Mucosa of descending colon (tissue), 3 donors: ENCODE data around the gene PFDN5. TPM values are rescaled to one million over a fixed set of nuclear protein-coding genes. Genes with fewer than 3 reads are reported as not detected.

Source experiments
- ATAC-seq: fragments of 200-7000 bp; cut with Tn5 transposase; one replicate; pipeline ENCODE4 v1.9.1; 2020; ENCODE audit warnings: mild to moderate bottlenecking, moderate library complexity
- DNase-seq, 3 donors: peaks; one replicate each; pipeline ENCODE4 v3.0.0-alpha.2; 2020
- H3K36me3 ChIP-seq: fragments of 200-600 bp; one replicate; pipeline ENCODE4 v1.8.0; 2021; ENCODE audit warnings: low read depth, mild to moderate bottlenecking
- H3K4me1 ChIP-seq: fragments of 200-600 bp; one replicate; pipeline ENCODE4 v1.8.0; 2021; ENCODE audit warnings: low read depth, mild to moderate bottlenecking
- H3K4me3 ChIP-seq: fragments of 200-600 bp; one replicate; pipeline ENCODE4 v1.8.0; 2021; ENCODE audit warnings: mild to moderate bottlenecking
- H3K9me3 ChIP-seq: fragments of 200-600 bp; one replicate; pipeline ENCODE4 v1.8.0; 2021; ENCODE audit warnings: mild to moderate bottlenecking
- CTCF ChIP-seq: fragments of 200-600 bp; IDR thresholded peaks from one replicate; pipeline ENCODE4 v1.8.0; 2022; ENCODE audit warnings: antibody characterized with exemption, mild to moderate bottlenecking
- intact Hi-C, 2 donors: fragments of 100-400 bp; cut with DNase I in 1 of 2; cut with micrococcal nuclease in 1 of 2; formaldehyde crosslinking; loops; one replicate each; pipeline versions ENCODE4 v1.11.0 to v1.11.1; 2022; cut with DNase I, micrococcal nuclease
- long read RNA-seq, 2 donors: library from polyadenylated mRNA; unstranded; transcript quantifications; one replicate each; pipeline ENCODE4 v2.0.0, GENCODE V29; 2019 to 2021
- total RNA-seq, 3 donors: library from RNA; stranded (reverse); fragmentation: NEBNext Ultra II Directional in 2 of 3; extraction: Animal tissue kit (Norgen Biotek cat#: 25700) in 2 of 3; gene quantifications; one replicate each; pipeline versions ENCODE4 v1.2.1 to v1.2.4, GENCODE V29; 2021 to 2023
- donor health status: DM: no; HTN: no; CAD: no; lungs with moderate emphysema.
- donor health status: DM: no; HTN: no; CAD: no.
- donor health status: DM: no; HTN: yes; CAD: no.

PFDN5 gene
- total RNA-seq, result 100 to 1,000 TPM; 262 to 390 (median 268) TPM
- long read RNA-seq, donor 1, transcript PFDN5-214 (6 exons, 847 nt), result major isoform, 160 of 209 reads
- long read RNA-seq, donor 1, transcript PFDN5-203 (4 exons, 478 nt), result minor isoform, 24 of 209 reads
- long read RNA-seq, donor 1, partial matches to known transcripts, result 2 of 209 reads
- long read RNA-seq, donor 1, other reads (novel, unspliced or antisense), result 16 of 209 reads
- long read RNA-seq, donor 2, transcript PFDN5-214 (6 exons, 847 nt), result major isoform, 152 of 200 reads
- long read RNA-seq, donor 2, transcript PFDN5-203 (4 exons, 478 nt), result minor isoform, 17 of 200 reads
- long read RNA-seq, donor 2, partial matches to known transcripts, result 1 of 200 reads
- long read RNA-seq, donor 2, other reads (novel, unspliced or antisense), result 28 of 200 reads

GRCh38 chr12:53295070-53295890, at the start of gene PFDN5:
Gene PFDN5 (plus strand): TSS chr12:53295542. CDS start chr12:53295568, 26 bp downstream.
- Histone ChIP-seq H3K36me3 (no peaks in the 10 kb centered on the region), H3K4me1 (peaks cover 17% of the 10 kb centered on the region), H3K9me3 (no peaks in the 10 kb centered on the region), H3K4me3 (peak within 1 kb of the TSS; percentile 37)
- DNase-seq (peak; percentile 90 to 94 (median 90)), ATAC-seq (peak; percentile 90)
- TF ChIP-seq CTCF, result no peak
- intact Hi-C loops, result no loop called here

- H3K4me3 ChIP-seq, result peak overlapping the region; percentile 81
- DNase-seq (peak; percentile 79 to 88 (median 88)), ATAC-seq (peak; percentile 92)
- TF ChIP-seq CTCF, result peak; percentile 22
- no peaks in the 10 kb centered on the region for H3K9me3 ChIP-seq
- intact Hi-C loops, result loop anchor here in 1 of 2 donors (5.0 kb wide), 1 partner anchor 39 kb away; no protein-coding TSS in a partner anchor
- peaks cover 13% of the 10 kb centered on the region for H3K4me1 ChIP-seq
- H3K36me3 ChIP-seq, result no peaks in the 10 kb centered on the region
These were observed 43.6 kb upstream of the PFDN5 start for GRCh38 chr12:53251477-53252348.

GRCh38 chr12:53252349-53252916, 42.9 kb upstream of the PFDN5 start:
- intact Hi-C loops, result loop anchor here in 1 of 2 donors (5.0 kb wide), 1 partner anchor 40 kb away; no protein-coding TSS in a partner anchor
- no peak for TF ChIP-seq CTCF
- peak overlapping the region; percentile 81 for H3K4me3 ChIP-seq
- H3K9me3 ChIP-seq, result no peaks in the 10 kb centered on the region
- DNase-seq (peak; percentile 65 to 76 (median 72)), ATAC-seq (peak; percentile 53)
- peaks cover 13% of the 10 kb centered on the region for H3K4me1 ChIP-seq
- H3K36me3 ChIP-seq, result no peaks in the 10 kb centered on the region

GRCh38 chr12:53253298-53253697, 42.0 kb upstream of the PFDN5 start:
- ATAC-seq, result no peak
- TF ChIP-seq CTCF, result no peak

More at GRCh38 chr12:53253298-53253697, 42.0 kb upstream of the PFDN5 start:
- Histone ChIP-seq H3K4me3 (no peak overlapping the region), H3K36me3 (no peaks in the 10 kb centered on the region), H3K9me3 (no peaks in the 10 kb centered on the region), H3K4me1 (peaks cover 13% of the 10 kb centered on the region)
- intact Hi-C loops, result loop anchor here in 1 of 2 donors (5.0 kb wide), 1 partner anchor 41 kb away; no protein-coding TSS in a partner anchor
- peak in 1 of 3 donors; percentile 33 for DNase-seq
